CD4-positive, alpha-beta T cell treated with Interleukin-2 at 100 ng/mL for 4 hours (primary cell): ENCODE measurements around the gene IL1RAPL1.
"Not testable (repeated sequence)": the region's sequence is repeated elsewhere in the genome, so short reads cannot be mapped to it uniquely, and the experiment has no call there.

Experiments
- DNase-seq: peaks from one replicate; pipeline ENCODE4 v3.0.0-alpha.2; 2020; ENCODE audit warnings: low spot score

Gene IL1RAPL1

DNA sequence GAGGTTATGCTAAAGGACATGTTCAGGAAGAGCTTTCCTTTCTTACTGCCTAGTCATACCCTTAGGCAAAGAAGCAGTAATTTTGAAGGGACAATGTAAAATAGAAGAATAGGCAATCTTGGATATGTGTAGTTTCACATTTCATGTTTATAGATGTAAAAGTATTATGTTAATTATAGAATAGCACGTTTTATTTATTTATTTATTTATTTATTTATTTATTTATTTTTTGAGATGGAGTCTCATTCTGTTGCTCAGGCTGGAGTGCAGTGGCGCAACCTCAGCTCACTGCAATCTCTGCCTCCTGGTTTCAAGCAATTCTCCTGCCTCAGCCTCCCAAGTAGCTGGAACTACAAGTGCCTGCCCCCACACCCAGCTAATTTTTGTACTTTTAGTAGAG, 535.6 kb downstream of the IL1RAPL1 start:
- not testable (repeated sequence) for DNase-seq

DNA sequence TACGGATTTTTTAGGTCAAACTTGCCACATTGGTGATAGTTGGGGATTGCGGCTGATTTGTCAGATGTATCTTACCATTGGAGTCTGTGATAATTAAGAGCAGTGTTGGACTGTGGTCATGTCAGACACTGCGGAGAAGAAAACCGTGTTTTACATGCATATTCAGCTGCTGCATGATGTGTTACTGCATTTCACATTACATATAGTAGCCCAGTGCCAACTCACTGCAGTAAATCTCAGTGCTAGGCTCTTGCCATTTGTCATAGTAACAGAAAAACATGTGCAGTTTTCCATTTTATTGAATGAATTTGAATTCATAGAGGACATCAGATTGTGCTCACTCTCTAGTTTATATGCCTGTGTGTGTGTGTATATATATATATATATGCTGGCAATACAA, 543.7 kb downstream of the IL1RAPL1 start:
- no peak for DNase-seq

DNA sequence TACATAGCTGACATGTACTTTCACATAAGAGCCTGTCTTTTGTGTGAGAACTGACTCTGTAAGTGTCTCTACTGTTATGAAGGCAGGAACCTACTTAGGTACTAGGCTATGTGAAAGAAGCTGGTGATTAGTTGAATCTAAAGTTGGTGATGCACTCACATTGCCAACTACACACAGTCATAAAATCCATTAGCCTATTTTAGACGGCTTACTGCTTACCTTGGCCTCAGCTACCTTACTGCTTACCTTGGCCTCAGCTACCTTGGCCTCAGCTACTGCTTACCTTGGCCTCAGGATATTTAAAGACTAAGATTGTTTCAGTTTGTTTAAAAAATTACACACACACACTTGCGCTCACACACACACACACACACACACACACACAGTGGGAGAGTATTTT, 549.7 kb downstream of the IL1RAPL1 start:
- DNase-seq, result no peak

DNA sequence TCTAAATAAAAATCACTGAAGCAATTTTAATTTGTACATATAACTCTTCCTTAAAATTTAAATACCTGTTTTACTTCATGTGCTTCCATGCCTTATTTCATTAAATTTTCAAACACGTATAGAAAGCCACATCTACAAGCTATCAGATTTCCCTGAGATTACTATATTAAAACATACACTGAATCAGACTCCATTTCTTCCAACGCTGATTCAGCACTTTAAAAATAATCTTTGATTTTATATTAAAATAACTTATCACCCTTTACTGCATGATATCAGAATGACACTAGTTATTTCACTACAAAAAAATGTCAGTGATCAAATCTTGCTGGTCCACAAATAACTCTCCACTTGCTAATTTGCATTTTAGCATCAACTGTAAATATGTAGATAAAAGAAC, 550.8 kb downstream of the IL1RAPL1 start:
- DNase-seq, result no peak

DNA sequence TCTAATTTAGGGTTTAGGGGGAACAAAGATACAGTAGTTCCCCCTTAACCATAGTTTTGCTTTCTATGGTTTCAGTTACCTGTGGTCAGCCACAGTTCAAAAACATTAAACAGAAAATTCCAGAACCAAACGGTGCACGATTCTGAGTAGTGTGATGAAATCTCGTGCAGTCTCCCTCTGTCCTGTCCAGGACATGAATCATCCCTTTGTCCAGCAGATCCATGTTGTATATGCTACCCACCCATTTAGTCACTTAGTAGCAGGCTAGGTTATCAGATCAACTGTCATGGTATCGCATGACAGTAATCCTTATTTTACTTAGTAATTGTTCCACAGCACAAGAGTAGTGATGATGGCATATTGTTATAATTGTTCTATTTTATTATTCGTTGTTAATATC, 556.1 kb downstream of the IL1RAPL1 start:
- no peak for DNase-seq

DNA sequence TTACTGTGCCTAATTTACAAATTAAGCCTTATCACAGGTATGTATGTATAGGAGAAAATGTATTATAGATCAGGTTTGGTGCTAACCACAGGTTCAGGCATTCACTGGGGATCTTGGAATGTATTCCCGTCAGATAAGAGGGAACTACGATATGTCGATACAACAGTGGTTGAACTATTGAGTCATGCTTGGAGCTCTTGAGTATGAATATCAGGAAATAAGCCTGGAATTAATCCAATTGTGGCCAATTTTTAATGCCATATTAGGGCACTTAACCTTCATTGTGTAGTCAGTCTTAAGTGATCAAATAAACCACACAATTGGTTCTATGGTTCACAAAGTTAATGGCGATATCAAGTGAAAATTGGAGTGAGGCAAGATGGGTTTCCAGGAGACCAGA, 556.5 kb downstream of the IL1RAPL1 start:
- no peak for DNase-seq

DNA sequence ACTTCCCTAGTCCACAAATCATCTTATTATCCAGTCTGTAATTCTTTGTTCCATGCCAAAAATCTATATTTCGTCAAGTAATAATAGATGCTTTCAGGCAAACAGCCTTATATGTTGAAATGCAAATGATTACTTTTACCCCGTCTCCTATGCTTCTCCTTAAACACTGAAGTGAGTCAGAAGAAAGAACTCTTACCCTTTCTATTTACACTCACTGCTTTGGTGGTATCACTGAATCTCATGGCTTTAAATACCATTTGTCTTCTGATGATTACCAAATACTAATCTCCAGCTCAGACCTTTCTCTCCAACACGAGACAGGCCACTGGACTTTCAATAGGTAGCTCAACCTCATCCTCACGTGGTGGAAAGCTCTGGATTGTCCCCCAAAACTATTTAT, 558.1 kb downstream of the IL1RAPL1 start:
- no peak for DNase-seq

DNA sequence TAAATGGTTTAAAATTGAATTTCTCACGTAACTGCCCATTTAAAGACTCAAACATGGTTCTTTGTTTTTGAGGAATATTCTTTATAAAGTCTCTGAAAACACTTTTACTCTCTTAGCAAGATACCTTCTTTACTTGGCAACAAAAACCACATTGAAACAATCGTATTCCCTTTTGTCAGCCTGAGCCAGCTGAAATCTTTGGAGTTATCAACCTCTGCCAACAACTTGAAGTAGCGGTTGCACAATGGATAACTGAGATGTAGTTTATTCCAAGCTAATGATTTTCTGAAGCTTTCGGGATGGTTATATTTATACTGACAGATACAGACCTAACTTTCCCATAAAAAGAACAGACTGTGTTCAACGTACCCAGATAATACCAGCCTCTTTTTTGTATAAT, 561.3 kb downstream of the IL1RAPL1 start:
- no peak for DNase-seq

DNA sequence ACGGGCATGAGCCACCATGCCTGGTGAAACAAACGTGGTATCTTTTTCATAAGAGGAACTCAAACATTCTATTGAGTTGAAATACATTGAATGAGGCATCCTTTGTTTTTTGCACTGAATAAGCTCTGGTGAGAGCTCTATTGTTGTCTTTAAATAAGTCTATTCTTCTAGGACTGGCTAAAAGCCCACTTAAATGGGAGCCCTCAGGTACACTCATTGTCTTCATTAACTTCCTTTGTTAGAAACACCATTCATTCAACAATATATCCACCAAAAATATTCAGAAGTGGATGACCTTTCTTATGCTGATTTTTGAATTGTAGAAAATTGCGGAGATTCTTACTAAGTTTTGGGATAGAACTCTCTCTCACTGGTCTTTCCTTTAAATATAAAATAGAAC, 568.0 kb downstream of the IL1RAPL1 start:
- no peak for DNase-seq

DNA sequence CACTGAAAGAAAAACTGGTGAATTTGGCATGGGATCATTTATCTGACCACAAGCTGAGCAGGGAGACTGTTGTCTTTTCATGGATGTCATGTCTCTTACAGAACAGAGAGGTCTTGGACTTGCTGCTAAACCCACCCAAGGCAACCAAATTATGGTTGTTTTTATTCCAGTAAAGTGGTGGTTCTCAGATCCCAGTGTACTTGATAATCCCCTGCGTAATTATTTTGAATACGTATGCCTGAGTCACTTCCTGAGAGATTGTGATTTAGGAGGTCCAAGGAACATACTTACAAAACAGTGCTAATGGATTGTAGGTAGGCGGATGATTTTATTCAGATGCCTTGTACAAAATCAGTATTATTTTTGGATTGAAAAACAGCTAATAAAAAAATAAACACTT, 585.6 kb downstream of the IL1RAPL1 start:
- no peak for DNase-seq

DNA sequence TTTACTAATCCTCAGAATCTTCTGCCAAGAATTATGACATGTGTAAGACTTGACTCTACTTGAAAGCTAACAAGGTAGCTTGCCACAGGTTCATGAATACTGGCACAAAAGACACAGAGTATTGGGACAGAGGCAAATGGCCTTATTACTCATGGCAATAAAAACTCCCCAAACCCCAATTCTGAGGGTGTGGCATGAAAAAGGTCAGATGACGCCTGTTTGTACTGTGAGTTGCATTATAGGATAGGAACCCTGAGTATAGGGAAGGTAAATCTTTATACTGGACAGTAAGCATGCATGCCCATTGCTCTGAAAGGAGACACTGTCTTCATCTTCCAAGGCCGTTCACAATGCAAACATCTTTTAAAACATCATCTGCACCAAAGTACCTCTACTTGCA, 600.0 kb downstream of the IL1RAPL1 start:
- DNase-seq, result no peak

DNA sequence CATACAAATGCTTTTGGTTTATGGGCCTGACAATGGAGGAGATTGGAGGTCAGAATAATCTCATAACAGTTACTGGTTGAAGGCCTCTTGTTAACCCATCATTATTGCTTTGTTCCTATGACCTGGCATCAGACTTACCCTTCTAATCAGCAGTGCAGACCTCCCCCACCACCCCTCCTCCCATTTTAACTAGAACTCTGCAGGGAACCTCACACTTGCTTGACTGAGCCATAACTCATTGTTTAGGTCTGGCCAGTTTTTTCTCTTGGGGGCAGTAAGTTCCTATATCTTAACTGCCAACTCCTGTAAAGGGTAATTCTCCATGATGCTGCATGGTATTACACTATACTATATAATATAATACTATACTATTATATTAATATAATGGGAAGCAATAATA, 609.3 kb downstream of the IL1RAPL1 start:
- no peak for DNase-seq

DNA sequence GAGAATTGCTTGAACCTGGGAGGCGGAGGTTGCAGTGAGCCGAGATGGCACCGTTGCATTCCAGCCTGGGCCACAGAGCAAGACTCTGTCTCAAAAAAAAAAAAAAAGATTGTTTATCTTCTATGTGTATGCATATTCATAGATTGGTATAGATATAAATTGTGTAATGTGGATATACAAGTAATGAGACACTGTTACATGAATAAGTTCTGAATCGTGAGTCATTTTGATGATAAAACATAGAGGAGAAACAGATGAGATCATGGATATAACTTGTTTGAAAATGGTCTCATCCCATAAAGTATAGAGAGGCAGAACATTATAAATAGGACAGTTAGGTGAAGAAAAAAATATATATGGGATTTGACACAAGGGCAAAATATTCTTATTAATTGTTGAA, 628.0 kb downstream of the IL1RAPL1 start:
- DNase-seq, result no peak

DNA sequence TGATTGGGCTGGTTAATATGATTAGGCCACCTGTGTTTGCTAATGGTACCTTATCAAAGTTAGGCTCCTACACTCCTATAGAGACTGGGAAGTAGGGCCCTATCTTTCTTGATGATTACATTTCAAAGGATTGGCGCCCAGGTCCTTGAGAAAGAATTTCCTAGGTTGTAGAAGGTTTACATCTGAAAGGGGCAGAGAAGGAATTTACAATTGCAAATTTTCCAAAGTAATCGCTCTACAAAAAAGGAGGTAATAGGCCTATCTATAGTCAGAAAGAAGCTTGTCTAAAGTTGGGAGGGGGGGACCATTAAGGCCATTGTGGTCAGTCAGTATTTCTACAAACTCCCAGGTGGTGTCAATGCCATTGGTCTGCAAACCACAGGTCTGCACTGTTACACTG, 638.4 kb downstream of the IL1RAPL1 start:
- no peak for DNase-seq

DNA sequence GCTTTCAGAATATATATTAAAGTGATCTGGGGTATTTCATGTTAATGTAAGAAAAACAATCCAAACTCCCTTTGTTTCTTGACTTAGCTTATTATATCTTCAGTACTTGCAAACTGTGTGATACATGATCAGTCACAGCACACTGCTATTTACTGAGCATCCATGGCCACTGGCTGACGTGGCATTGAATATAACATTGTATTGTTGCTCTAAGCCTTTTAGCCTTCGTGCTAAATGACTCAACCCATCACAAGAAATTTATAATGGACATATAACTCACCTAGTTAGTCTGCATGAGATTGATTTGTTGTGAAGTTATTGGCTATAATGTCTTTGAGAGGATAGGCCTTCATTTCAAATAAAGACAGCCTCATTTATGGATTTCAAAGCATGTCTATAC, 642.6 kb downstream of the IL1RAPL1 start:
- no peak for DNase-seq

DNA sequence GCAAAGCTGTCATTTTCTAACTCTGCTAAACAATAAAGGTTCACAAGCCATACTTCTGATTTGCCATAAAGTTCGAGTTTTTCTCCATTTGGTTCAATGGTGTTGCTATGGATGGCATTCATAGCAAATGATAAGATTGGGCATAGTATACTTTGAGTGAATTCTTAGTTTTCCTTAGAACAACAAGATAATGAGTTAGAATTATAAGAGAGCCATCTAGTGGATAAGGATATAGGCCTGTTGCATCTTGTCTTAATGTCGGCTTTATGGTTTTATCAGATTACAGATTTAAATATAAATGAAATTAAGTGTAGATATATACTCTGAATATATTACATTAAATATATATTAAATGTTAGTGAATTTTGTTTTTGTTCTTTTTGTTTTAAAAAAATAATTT, 644.6 kb downstream of the IL1RAPL1 start:
- DNase-seq, result no peak

DNA sequence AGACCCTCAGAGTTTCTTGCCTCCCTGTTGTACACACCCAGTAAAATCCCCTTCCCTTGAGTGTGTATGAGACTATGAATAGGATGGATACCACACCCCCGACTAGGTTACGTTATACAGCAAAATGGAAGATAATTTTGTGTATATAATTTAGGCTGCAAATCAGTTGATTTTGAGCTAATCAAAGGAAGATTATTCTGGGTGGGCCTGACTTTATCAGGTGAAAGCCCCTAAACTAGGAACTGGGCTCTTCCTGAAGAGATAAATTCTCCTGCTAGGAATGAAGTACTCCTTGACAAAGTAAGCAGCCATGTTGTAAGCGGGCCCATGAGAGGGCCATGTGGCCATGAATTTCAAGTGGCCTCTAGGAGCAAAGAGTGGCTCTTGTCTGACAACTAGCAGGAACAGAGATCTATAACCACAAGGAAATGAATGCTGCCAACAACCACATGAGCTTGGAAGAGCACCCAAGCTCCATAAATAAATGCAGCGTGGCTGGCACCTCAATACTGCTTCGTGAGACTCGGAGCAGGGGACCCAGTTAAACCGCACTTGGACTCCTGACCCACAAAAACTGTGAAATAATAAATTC, 646.4 kb downstream of the IL1RAPL1 start:
- DNase-seq, result no peak

DNA sequence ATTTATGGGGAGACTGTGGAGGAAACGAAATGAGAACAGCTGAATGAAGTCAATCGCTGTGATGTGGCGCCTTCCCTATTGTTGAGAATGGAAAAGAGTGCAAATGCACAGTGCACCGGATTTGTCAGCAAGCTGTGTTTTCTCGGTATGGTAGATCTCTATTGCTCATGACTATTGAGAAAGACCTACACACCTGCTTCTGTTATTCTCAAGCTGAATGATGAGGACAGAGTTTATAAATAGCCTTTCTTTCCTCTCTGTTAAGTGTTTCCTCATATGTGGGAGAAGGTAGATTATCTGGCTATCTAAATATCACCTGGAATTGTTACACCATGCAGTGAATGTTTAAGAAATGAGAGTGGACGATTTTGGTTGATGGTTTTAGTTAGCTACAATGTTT, 650.7 kb downstream of the IL1RAPL1 start:
- no peak for DNase-seq

DNA sequence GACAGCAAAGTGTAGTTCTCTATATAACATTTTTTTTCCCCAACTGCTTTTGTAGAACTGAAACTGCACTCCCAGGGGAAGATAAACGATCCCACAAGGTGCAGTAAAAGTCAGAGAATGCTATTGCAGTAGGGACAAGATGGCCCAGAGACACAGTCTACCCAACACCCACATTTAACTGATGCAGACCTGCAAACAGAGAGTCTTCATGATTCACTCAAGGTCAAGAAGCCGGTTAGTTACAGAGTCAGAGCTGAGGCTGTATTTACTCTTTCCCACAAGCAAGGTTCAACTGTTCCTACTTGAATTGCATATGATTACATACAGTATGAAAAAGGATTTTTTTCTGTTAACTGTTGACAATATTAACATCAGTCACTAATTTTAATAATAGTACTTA, 654.6 kb downstream of the IL1RAPL1 start:
- DNase-seq, result no peak

DNA sequence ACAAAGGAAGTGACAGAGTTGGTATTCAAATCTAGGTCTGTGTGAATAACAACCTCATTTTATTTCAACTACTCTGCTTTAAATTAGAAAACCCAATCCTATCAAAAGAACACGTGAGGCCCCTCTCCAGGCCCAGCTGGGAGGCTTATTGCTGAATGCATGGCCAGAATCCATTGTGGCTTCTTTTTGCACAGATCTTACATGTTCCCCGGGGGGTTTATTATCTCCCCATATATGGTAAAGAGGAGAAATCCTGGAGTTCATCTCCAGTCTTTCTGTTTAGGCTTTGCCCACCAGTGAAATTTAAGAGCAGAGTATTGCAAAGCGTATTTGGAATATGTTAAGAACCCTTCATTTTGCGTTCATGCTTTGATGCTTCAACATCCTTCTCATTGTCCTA, 655.6 kb downstream of the IL1RAPL1 start:
- no peak for DNase-seq

DNA sequence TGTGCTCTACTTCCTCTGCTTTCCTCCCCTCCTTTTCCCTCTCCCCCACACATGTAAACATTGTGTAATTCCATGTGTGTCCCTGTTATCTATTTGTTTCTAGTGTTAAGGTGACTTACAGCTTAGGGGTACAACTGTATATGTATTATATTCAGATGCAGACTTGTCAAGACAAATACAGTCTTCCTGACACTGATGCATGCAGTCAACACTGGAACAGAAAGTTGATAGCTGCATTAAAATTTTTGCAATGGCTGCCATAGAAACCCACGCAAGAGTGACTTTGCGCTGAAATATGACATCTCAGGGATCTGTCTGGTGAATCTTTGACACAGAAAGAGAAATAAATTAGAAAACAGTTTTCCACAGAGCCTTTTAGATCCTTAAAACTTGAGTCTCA, 656.7 kb downstream of the IL1RAPL1 start:
- DNase-seq, result no peak

DNA sequence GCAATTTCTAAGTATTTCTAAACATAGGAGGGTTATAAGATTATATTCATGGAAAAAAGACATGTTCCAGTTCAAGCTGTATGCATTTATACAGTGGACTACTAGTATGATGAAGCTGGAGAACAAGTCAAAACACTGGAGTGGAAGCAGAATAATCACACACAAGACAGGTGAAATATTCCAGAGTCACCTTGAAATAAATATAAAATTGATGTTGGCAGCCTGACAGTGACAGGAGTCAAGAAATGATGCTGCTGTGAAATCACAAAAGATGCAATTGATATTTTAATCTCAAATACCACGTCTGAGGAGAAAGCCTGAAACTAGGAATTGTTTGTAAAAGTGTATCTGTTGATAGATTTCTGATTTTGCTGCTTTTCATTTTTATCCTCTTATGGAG, 667.3 kb downstream of the IL1RAPL1 start:
- no peak for DNase-seq

DNA sequence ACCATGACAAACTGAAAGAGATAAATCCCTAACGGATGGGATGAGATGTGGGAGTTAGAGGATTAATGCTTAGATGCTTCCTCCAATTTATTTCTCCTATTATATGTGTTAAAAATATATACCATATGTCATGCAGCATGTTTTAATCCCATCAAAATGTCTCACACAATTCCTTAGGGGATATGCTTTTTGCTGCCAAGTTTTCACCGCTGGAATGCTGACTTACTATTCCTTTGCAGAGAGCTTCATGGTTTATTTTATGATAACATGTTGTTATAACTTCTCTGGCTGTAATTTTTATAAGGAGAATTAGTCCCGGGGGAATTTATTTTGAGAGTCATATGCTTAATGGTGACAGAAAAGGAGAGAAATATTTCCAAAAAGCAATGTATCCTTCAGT, 670.3 kb downstream of the IL1RAPL1 start:
- DNase-seq, result no peak

DNA sequence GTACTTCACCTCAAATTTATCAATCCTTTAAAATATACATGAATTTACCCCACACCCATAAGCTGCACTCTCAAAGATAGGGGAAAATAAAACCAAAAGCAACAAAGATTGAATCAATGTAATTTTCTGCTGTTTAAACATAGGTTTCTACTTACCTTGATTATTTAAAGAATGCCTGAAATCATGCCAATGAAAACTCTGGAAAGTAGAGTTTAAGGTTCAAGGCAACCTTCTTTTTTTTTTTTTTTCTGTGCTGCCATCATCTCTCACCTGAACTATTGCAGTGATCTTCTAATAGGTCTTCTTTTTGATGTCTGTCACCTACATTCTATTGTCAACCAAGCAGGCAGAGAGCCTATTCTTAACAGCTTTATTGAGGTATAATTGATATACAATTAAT, 682.1 kb downstream of the IL1RAPL1 start:
- DNase-seq, result no peak

DNA sequence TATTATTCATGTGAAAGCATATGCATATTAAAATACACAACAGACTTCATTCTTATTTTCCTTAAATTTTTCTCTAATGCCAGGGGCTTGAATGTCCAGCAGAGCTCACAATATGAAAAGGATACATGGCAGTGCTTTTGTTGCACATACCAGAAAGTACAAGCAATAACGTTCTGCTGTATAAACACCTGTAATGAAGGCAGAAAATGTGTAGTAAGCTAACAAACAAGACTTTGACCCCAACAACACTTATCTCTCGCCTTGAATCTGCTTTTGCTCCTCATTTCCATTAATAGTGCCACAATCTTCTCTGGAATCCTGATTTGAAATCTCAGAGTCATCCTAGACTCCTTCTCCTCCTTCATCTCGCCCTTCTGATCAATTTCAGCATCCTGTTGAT, 687.3 kb downstream of the IL1RAPL1 start:
- no peak for DNase-seq
